NCI-H345 (cell line): ENCODE measurements around the gene GPALPP1.
"Not testable (repeated sequence)": the region's sequence is repeated elsewhere in the genome, so short reads cannot be mapped to it uniquely, and the experiment has no call there.

Experiments
- DNase-seq: peaks from one replicate; lab custom pipeline; 2025; lab: John Stamatoyannopoulos, UW

Gene GPALPP1

DNA sequence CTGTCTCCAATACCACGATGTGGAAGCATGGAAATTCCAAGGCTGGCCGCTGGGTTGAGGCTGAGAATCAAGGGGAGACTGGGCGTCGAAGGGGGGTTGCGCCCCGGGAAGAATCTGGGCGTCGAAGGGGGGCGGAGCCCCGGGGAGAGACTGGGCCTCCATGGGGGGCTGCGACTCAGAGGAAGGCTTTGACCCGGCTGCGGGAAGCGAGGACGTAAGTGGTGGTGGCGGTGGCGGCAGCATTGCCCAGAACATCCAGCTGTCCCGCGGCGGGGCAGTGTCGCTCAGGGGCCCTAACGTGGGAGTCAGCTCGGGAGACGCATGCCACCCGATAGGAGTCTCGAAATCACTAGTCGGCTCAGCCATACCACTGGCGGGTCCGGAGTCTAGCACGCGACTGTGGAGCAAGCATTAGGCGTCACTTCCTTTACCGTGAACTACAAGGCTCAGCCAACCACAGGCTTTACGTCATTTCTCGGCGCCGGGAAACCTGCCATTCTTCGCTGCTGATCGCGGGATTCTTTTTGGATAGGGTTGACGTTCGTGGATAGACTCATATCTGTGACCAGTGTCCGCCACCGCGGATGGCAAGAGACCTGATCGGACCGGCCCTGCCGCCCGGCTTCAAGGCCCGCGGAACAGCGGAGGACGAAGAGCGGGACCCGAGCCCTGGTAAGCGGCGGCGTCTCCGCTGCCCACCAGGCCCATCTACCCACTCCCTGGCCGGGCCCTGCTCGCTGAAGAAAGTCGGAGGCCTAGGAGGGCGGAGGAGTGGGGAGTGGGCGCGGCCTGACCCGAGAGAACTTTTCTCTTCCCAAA, at the start of gene GPALPP1, which contains the start of gene NUFIP1:
Gene GPALPP1 (plus strand): TSS at position 468 of the 819 bp plus-strand sequence. CDS start 117 bp downstream, at position 585.
Gene NUFIP1 (minus strand): TSS at position 401 of the 819 bp plus-strand sequence. CDS start 35 bp downstream, at position 366.
- DNase-seq, result peak; percentile 90

DNA sequence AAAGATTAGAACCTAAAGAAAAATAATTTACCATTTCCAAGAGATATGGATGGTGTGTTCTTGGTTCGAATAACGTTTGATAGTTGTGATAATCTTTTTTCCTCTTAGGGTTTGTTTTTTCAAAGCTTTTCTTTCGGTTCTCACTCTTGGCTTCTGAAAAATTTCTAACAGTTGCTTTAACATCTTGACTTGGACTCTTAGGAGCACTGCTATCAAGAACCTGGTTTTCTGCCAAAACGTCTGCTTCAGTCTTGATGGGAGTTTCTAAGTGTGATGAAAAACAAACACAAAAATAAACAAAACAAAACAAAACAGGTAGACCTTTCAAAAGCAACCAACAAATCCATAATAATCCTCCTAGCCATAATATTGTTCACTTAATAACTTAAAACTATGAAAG, 45.9 kb upstream of the GPALPP1 start:
- DNase-seq, result not testable (repeated sequence)

DNA sequence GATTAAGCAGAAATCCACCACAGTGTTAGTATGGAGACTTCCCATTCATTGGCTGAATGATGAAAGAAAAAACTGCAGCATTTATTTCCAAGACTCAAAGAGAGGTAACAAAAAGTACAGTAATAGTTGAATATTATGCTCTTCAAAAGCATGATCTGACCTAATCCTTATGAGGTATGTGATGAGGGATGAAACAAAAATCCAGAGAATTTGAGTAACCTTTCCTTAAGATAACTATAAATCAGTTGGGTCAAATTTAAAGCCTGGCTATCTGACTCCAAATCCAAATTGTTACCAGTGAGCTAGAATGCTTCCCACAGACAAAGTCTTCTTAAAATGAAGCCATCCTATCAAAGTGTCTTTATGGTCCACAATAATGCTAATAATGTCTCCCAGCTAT, 38.2 kb upstream of the GPALPP1 start:
- DNase-seq, result no peak

- DNase-seq, result no peak
Observed at GRCh38 chr13:44952671-44953070, 36.7 kb upstream of the GPALPP1 start.

DNA sequence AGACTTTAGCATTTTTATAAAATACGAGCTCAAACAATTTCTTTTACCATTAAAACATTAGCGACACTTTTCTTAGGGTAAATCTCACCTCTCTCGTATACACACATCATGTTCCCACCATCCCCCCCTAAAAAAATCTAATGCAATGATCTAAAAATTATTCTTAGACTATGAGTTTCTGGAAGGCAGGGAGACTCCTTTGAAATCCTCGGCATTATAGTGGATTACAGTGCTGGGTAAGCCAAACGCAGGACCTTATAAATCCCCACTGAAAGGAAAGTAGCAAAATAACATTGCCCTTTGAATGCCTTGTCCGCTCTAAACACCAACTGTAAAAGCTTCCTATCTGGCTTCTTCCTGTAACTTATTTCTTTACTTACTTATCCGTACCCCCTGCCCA, 35.1 kb upstream of the GPALPP1 start:
- DNase-seq, result no peak

DNA sequence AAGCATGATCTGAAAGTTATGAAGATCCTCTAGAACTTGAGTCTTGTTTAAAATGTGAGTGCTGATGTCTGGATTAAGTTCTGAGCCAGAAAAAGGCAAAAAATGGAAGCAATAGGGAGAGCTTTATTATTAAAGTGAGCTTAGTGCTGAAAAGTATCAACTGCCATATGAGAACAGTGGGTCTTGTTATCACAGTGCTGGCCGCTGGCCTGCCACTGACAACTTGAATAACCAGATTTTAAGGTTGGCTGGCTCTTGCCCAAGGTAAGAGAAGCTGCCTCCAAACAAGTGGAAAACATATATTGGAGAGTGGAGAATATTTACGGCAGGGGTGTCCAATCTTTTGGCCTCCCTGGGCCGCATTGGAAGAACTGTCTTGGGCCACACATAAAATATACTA, 33.9 kb upstream of the GPALPP1 start:
- no peak for DNase-seq

- DNase-seq, result no peak
Observed at GRCh38 chr13:44961997-44962396, 27.3 kb upstream of the GPALPP1 start.

DNA sequence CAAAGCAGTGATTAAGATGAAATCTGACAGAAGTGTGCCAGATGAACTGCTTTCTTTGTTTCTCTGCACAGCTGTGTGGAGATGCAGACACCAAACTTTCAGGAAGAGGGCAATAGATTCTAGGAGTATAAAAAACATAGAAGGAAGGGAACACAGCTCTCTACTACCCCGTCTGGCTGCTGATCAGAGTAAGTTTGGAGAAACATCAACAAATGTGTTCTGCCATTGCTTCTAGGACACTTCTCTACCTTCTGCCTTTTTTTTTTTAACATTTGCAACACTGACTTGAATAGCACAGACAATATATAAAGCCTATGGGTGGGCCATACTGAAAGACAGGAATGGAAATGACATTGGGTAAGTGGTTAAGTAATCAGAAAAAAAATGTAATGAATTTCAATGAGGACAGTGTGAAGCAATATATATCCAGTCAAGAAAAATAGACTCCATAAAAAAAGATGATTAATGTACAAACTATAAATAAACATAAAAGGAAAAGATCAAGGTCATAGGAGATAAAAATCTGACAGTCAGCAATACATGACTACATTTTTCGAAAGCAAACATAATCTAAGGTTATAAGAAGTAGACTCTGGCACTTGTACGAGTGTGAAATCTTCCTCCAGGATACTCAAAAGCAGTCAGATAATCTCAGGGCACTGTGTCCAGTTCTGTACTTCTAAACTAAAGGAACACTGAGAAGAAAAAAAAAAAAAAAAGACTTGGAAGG, 21.5 kb upstream of the GPALPP1 start:
- DNase-seq, result no peak

GRCh38 chr13:44968434-44968815, 20.9 kb upstream of the GPALPP1 start:
- no peak for DNase-seq

DNA sequence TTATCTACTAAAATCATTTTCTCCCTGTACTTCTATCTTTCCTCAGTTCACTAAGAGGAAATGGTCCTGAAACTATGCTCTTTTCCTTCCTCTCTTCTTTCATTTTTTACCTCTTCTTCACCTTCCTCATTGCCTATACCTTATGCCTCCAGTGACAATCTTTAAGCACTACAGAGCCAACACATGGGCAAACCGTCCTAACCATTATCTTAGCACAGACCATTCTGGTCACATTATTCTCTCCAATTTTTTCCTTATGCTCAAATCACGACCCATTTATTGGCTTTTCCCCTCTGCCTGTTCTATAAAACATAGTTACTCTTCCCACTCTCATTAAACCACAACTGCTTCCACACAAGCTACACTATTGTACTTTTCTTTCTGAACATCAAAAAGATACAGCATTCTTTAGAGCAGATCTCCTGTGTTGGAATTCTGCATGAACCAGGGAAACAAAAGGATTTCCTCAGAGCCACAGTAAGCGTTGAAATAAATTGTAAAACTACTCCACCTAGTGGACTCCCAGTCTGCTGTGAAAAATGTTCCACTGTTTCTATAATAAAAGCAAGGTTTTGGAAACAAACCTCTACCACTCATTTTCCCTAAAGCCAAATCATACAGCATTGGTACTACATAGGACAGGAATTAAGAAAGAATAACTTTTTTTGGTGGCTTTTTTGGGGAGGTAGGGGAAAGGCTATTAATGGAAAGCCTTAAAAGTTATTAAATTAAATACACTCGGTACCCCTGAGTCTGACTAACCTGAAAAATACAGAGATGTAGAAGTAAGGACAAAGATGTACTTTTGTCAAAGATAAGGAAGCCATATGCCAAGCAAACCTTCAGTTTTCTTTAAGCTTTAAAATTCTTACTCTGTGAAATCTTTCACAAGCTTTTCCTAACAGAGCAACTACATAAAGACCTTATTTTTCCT, 19.5 kb upstream of the GPALPP1 start:
- peak; percentile 23 for DNase-seq

DNA sequence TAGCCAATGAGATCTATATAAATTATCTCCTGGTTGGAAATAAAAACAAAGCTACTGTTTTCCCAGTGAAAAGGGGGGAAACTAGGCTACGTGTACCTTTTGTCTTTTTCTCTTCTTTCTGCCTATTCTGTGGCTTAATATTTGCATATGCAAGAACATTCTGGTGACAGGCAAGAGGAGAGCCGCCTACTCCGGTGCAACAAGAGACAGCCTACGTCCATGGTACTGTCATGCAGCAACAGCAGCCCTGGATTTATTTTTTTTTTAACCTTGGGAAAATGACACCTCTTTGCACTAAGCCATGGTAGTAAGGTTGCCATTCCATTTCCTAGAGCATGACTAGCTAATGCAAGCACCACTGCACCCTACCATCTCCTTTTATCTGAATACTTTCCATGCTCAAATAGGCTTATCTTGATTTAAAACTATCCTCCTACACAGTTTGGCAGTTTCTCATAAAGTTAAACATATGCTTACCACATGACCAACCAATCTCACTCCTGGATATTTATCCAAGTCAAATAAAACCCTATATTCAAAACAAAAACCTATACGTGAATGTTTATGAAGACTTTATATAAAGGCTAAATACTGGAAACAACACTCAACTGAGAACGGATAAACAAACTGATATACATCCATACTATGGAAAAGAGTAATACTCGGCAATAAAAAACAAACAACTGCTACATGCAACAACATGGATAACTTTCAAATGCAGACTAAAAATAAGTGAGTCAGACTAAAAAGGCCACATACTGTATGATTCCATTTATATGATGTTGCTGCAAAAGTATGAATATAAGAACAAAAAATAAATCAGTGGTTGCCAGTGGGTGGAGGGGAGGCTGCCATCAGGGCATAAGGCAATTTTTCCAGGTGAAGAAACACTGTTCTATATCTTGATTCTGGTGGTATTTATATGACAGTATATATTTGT, 17.4 kb upstream of the GPALPP1 start:
- DNase-seq, result no peak

- no peak for DNase-seq
Observed at GRCh38 chr13:44972956-44973581, 16.3 kb upstream of the GPALPP1 start.

DNA sequence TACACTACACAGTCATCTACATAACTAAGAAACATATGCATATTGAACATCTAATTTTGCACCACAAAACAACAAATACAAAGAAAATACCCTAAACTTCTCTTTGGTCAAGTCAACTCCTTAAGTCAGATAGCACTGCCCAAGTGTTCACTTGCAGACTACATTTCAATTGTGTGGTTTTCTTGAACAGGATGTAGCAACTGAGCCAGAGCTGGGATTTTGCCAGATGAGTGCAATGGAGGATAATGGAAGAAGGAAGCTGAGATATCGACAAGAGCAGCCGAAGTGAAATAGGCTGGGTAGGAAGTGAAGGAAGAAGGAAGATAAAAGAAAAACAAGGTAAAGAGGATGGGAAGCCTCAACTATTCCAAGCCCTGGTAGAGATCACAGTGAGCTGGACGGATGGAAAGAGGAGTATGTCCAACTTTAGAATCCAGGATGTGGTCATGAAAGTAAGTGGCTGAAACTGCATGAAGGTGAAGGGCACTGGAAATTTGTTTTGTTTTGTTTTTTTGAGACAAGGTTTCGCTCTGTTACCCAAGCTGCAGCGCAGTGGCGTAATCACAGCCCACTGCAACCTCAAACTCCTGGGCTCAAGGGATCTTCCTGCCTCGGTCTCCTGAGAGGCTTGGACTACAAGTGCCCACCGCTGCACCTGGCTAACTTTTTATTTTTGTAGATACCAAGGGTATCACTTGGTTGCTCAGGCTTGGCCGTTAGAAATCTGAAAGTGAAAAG, 15.1 kb upstream of the GPALPP1 start:
- no peak for DNase-seq

DNA sequence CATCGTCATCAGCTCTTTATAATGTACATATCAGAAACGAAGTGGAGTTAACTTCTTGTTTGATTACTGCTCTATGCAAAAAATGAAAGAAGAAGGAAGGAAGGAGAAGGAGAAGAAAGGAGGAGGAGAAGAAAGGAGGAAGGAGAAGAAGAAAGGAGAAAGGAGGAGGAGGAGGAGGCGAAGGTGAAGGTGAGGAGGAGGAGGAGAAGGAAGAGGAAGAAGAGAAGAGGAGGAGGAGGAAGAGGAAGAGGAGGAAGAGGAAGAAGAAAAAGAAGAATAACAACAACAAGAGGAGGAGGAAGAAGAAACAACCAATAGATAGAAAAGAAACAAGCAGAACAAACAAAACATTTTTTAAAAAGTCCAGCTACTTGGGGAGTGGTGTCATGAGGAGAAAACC, 13.1 kb upstream of the GPALPP1 start:
- DNase-seq, result no peak

GRCh38 chr13:44976949-44977583, 12.3 kb upstream of the GPALPP1 start:
- no peak for DNase-seq

DNA sequence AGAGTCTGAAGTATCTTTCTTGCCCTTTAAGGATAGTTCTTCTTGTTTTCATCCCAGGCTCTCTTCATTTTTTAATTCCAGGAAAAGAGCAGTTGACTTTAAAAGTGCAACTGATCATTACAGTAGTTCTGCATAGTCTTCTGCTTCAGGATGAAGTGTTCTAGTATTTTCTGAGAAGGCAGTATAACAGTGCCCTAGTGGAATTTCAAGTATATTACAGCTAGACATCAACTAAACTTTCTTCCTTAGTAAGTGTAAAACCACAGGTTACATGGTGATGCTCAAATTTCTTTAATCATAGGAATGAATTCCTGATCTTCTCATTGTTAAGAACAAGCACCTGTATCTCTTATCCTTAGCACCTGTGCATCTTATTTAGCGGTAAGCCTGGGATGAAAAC, 11.0 kb upstream of the GPALPP1 start:
- no peak for DNase-seq

DNA sequence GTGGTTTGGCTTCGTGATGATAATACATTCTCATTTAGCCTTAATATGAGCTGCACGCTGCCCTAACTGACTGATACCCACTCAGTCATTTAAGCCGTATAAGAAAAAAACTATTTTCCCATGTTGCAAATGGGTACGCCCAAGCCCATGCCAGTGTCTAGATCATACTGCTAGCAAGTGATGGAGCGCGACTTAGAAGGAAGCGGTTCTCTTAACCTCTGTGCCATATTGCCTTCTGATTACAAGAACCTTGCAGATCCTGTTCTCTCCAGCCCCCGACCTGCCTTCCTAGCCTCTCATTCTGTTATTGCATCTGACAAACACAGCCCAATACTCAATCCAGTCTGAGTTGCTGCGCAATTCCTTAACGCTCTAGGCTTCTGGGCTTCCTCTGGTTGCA, 603 bp downstream of the GPALPP1 start:
- no peak for DNase-seq

GRCh38 chr13:45003417-45003816, 14.1 kb downstream of the GPALPP1 start:
- DNase-seq, result no peak

GRCh38 chr13:45004096-45004495, 14.8 kb downstream of the GPALPP1 start:
- DNase-seq, result no peak
